ENCODE measurements around the gene ETV6. TPM values are rescaled to one million over a fixed set of nuclear protein-coding genes. Genes with fewer than 3 reads are reported as not detected.

ETV6 gene
- polyA plus RNA-seq, 2 of the 4 experiments (the other 2 are of a cell fraction), result 4.0 to 7.0 TPM

- H3K4me1 ChIP-seq, result peaks cover 58% of the 10 kb centered on the region
- no peak overlapping the region for H3K4me2 ChIP-seq
- WGBS (ENCODE audit: missing lambda C conversion rate), result 79% methylated on average over 2 of the region's 2 CpGs
- no peak overlapping the region for H3K4me3 ChIP-seq
- FAIRE-seq, result no peak
- no peaks in the 10 kb centered on the region for H3K9me3 ChIP-seq
- no peak overlapping the region for H3K27ac ChIP-seq
- no peak for DNase-seq (ENCODE audit: low read depth in 1 of 2, low spot score in 1 of 2)
- ChIA-PET CTCF (interaction anchor here (1.2 kb wide), 1 partner anchor 9 kb away, joined by 4 read pairs; no protein-coding TSS in a partner anchor), POLR2A (no interaction called here)
- ATAC-seq, result no peak
- no peak for TF ChIP-seq MAZ (IDR thresholded peaks at IDR 0.05; ENCODE audit: borderline replicate concordance, low read depth, low read length)
- TF ChIP-seq KDM1A (IDR thresholded peaks at IDR 0.05; ENCODE audit: low read depth), result no peak
- no peak for TF ChIP-seq HES2 (IDR thresholded peaks at IDR 0.05)
- TF ChIP-seq EP300 (IDR thresholded peaks at IDR 0.05), result no peak
- no peak for TF ChIP-seq FOSB (CRISPR knock-in tag; IDR thresholded peaks at IDR 0.05)
- no peak for TF ChIP-seq CBX2 (IDR thresholded peaks at IDR 0.05; ENCODE audit: borderline replicate concordance, low read depth)
- TF ChIP-seq EHMT2 (IDR thresholded peaks at IDR 0.05; ENCODE audit: low read depth), result no peak
- no peak for TF ChIP-seq ZNF302 (CRISPR knock-in tag; IDR thresholded peaks at IDR 0.05)
- TF ChIP-seq HOXA7 (CRISPR knock-in tag; IDR thresholded peaks at IDR 0.05), result no peak
- no peak for TF ChIP-seq SMC3 (IDR thresholded peaks at IDR 0.05)
- TF ChIP-seq JUNB (IDR thresholded peaks at IDR 0.05), result no peak
- no peak for TF ChIP-seq FOSL2 (IDR thresholded peaks at IDR 0.05)
- TF ChIP-seq FOSL2 (CRISPR knock-in tag; IDR thresholded peaks at IDR 0.05), result no peak
- TF ChIP-seq GATA3 (IDR thresholded peaks at IDR 0.05; ENCODE audit: borderline replicate concordance), result no peak
- no peak for TF ChIP-seq MYC (IDR thresholded peaks at IDR 0.05; ENCODE audit: borderline replicate concordance, low read length)
- no peak for TF ChIP-seq ZC3H11A (IDR thresholded peaks at IDR 0.05)
Observed at GRCh38 chr12:11881835-11882234, 232.4 kb downstream of the ETV6 start.

DNA sequence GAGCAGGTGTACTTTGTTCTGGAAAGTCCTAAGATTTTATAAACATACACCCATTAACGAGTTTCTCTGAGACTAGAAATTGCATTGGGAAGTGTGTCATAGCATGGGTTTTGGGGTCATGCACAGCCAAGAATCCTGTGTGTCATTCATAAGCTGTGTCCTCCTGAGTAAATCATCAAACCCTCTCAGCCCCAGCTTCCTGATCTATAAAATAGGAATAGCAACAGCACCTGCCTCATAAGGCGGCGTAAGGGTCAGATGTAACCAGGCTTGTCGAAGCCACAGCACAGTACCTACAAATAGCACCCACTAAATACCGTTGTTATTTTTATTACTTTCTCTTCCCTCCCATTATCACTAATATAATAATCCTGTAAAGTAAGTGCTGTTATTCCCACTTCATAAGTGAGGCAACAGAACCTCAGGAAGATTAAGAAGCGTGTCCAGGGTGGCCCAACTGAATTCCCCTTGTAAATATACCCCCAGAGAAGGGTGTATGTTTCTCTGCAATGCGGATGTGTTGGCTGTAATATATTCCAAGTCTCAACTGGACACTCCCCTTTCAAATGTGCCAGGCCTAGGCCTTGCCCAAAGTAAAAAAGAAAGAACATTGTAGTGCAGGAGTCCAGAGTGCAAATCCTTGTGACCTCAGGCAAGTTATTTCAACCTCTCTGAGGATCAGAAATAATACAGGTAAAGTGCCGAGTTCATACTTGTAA is 233.0 kb downstream of the ETV6 start:
- ChIA-PET CTCF (interaction anchor here (1.2 kb wide), 1 partner anchor 8 kb away, joined by 4 read pairs; no protein-coding TSS in a partner anchor), POLR2A (interaction anchor here (0.7 kb wide), 1 partner anchor 151 kb away, joined by 3 read pairs; no protein-coding TSS in a partner anchor)
- ATAC-seq (no peak), DNase-seq (ENCODE audit: low read depth in 1 of 2, low spot score in 1 of 2) (no peak), FAIRE-seq (no peak)
- H3K4me2 ChIP-seq, result no peak overlapping the region
- peaks cover 57% of the 10 kb centered on the region for H3K4me1 ChIP-seq
- H3K4me3 ChIP-seq, result no peak overlapping the region
- WGBS (ENCODE audit: missing lambda C conversion rate), result 74% methylated on average over 8 of the region's 8 CpGs
- no peaks in the 10 kb centered on the region for H3K9me3 ChIP-seq
- H3K27ac ChIP-seq, result no peak overlapping the region
- TF ChIP-seq FOSL2 (IDR thresholded peaks at IDR 0.05) (no peak), FOSL2 (CRISPR knock-in tag; IDR thresholded peaks at IDR 0.05) (no peak), FOXS1 (CRISPR knock-in tag; IDR thresholded peaks at IDR 0.05) (no peak), HDAC2 (IDR thresholded peaks at IDR 0.05) (no peak), HOXB13 (CRISPR knock-in tag; IDR thresholded peaks at IDR 0.05; ENCODE audit: low read depth) (no peak), MYC (IDR thresholded peaks at IDR 0.05; ENCODE audit: borderline replicate concordance, low read length) (no peak), TP53 (CRISPR knock-in tag; IDR thresholded peaks at IDR 0.05) (no peak), EHMT2 (IDR thresholded peaks at IDR 0.05; ENCODE audit: low read depth) (no peak), ESRRA (IDR thresholded peaks at IDR 0.05; ENCODE audit: borderline replicate concordance, low read length) (no peak), E2F6 (IDR thresholded peaks at IDR 0.05; ENCODE audit: borderline replicate concordance, low read depth) (no peak), MAZ (IDR thresholded peaks at IDR 0.05; ENCODE audit: borderline replicate concordance, low read depth, low read length) (no peak), ZC3H11A (IDR thresholded peaks at IDR 0.05) (no peak), PBX3 (IDR thresholded peaks at IDR 0.05) (no peak), ZSCAN20 (CRISPR knock-in tag; IDR thresholded peaks at IDR 0.05) (no peak)
- TF ChIP-seq, protein P1, sequence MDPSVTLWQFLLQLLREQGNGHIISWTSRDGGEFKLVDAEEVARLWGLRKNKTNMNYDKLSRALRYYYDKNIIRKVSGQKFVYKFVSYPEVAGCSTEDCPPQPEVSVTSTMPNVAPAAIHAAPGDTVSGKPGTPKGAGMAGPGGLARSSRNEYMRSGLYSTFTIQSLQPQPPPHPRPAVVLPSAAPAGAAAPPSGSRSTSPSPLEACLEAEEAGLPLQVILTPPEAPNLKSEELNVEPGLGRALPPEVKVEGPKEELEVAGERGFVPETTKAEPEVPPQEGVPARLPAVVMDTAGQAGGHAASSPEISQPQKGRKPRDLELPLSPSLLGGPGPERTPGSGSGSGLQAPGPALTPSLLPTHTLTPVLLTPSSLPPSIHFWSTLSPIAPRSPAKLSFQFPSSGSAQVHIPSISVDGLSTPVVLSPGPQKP (IDR thresholded peaks at IDR 0.05; ENCODE audit: low read depth, low read length), result no peak

Measured in A549 (cell line).